ENCODE data around the gene RHOF. TPM values are rescaled to one million over a fixed set of nuclear protein-coding genes. Genes with fewer than 3 reads are reported as not detected.
"Not testable (repeated sequence)": the region's sequence is repeated elsewhere in the genome, so short reads cannot be mapped to it uniquely, and the experiment has no call there.

RHOF gene
- total RNA-seq, 1 donor from 2014 or later, result 194 TPM

- Histone ChIP-seq H3K27me3 (ENCODE audit: control insufficient read depth, insufficient read depth, low read length) (no peaks in the 10 kb centered on the region), H3K4me3 (ENCODE audit: low read depth, low read length) (no peak overlapping the region), H3K36me3 (ENCODE audit: control insufficient read depth, insufficient read depth, low read length) (peaks cover 1% of the 10 kb centered on the region)
- TF ChIP-seq, protein P1, sequence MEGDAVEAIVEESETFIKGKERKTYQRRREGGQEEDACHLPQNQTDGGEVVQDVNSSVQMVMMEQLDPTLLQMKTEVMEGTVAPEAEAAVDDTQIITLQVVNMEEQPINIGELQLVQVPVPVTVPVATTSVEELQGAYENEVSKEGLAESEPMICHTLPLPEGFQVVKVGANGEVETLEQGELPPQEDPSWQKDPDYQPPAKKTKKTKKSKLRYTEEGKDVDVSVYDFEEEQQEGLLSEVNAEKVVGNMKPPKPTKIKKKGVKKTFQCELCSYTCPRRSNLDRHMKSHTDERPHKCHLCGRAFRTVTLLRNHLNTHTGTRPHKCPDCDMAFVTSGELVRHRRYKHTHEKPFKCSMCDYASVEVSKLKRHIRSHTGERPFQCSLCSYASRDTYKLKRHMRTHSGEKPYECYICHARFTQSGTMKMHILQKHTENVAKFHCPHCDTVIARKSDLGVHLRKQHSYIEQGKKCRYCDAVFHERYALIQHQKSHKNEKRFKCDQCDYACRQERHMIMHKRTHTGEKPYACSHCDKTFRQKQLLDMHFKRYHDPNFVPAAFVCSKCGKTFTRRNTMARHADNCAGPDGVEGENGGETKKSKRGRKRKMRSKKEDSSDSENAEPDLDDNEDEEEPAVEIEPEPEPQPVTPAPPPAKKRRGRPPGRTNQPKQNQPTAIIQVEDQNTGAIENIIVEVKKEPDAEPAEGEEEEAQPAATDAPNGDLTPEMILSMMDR (IDR thresholded peaks at IDR 0.05; ENCODE audit: insufficient read depth, low read length, poor library complexity, severe bottlenecking), result no peak
- DNase-seq (ENCODE audit: low read depth), result peak; percentile 82
Observed at GRCh38 chr12:121748571-121749265, 44.8 kb downstream of the RHOF start.

DNA sequence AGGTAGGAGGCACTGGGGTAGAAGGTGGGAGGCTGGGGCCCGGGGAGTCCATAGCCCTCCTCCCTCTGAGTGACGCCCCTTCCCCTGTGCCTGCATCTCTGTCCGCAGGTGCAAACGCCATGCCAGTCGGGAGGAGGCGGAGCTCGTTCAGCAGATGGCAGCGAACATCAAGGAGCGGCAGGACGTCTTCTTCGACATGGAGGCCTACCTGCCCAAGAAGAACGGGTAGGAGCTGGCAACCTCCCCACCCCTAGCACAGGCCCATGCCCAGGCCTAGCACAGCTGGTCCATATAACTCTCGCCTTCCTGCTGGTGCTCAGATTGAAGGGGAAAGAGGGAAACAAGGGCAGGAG, 45.3 kb downstream of the RHOF start:
- TF ChIP-seq, protein P1 (IDR thresholded peaks at IDR 0.05; ENCODE audit: insufficient read depth, low read length, poor library complexity, severe bottlenecking), result no peak
- no peak for DNase-seq (ENCODE audit: low read depth)
- no peaks in the 10 kb centered on the region for H3K27me3 ChIP-seq (ENCODE audit: control insufficient read depth, insufficient read depth, low read length)
- H3K36me3 ChIP-seq (ENCODE audit: control insufficient read depth, insufficient read depth, low read length), result peaks cover 1% of the 10 kb centered on the region
- H3K4me3 ChIP-seq (ENCODE audit: low read depth, low read length), result no peak overlapping the region

- DNase-seq (ENCODE audit: low read depth); H3K36me3 ChIP-seq (ENCODE audit: control insufficient read depth, insufficient read depth, low read length); H3K27me3 ChIP-seq (ENCODE audit: control insufficient read depth, insufficient read depth, low read length); H3K4me3 ChIP-seq (ENCODE audit: low read depth, low read length): not testable (repeated sequence)
Observed at GRCh38 chr12:121745545-121745944, 47.9 kb downstream of the RHOF start.

DNA sequence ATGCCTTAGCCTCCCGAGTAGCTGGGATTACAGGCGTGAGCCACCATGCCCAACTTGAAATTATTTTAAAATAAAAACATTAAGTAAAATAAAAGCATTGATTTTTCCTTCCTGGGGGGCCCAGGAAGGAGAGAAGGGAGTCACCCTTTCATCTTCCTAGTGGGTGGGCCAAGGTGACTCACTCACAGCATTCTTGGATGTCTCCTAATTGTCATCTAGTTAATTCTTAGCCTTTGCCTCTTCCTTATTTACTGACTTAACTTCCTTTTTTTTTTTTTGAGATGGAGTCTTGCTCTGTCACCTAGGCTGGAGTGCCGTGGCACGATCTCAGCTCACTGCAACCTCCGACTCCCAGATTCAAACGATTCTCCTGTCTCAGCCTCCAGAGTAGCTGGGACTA, 51.7 kb downstream of the RHOF start:
- Histone ChIP-seq H3K4me3 (ENCODE audit: low read depth, low read length) (no peak overlapping the region), H3K36me3 (ENCODE audit: control insufficient read depth, insufficient read depth, low read length) (no peaks in the 10 kb centered on the region), H3K27me3 (ENCODE audit: control insufficient read depth, insufficient read depth, low read length) (no peaks in the 10 kb centered on the region)
- no peak for DNase-seq (ENCODE audit: low read depth)
- TF ChIP-seq, protein P1 (IDR thresholded peaks at IDR 0.05; ENCODE audit: insufficient read depth, low read length, poor library complexity, severe bottlenecking), result no peak

DNA sequence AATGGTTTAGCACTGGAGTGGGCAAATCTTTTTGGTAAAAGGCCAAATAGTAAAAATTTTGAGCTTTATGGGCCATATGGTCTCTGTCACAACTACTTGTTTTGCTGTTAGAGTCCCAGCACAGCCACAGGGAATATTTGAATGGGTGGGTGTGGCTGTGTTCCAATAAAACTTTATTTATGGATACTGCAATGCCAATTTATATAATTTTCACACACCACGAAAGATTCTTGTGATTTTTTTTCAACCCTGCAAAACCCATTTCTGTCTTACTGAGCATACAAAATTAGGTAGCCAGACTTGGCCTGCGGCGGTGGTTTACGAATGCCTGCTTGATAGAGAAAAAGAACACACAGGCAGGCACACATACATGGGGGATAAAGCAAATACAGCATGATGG, 52.6 kb downstream of the RHOF start:
- no peaks in the 10 kb centered on the region for H3K27me3 ChIP-seq (ENCODE audit: control insufficient read depth, insufficient read depth, low read length)
- no peak for DNase-seq (ENCODE audit: low read depth)
- TF ChIP-seq, protein P1 (IDR thresholded peaks at IDR 0.05; ENCODE audit: insufficient read depth, low read length, poor library complexity, severe bottlenecking), result no peak
- H3K4me3 ChIP-seq (ENCODE audit: low read depth, low read length), result no peak overlapping the region
- H3K36me3 ChIP-seq (ENCODE audit: control insufficient read depth, insufficient read depth, low read length), result no peaks in the 10 kb centered on the region

GRCh38 chr12:121738340-121738858, 55.1 kb downstream of the RHOF start:
- H3K27me3 ChIP-seq (ENCODE audit: control insufficient read depth, insufficient read depth, low read length), result no peaks in the 10 kb centered on the region
- TF ChIP-seq, protein P1 (IDR thresholded peaks at IDR 0.05; ENCODE audit: insufficient read depth, low read length, poor library complexity, severe bottlenecking), result no peak
- no peaks in the 10 kb centered on the region for H3K36me3 ChIP-seq (ENCODE audit: control insufficient read depth, insufficient read depth, low read length)
- DNase-seq (ENCODE audit: low read depth), result no peak
- no peak overlapping the region for H3K4me3 ChIP-seq (ENCODE audit: low read depth, low read length)
